ENCODE measurements around the gene DLG3.

GRCh38 chrX:70432936-70433847 lies 11.4 kb upstream of the DLG3 start:
- TF ChIP-seq POLR2AphosphoS5 (IDR thresholded peaks at IDR 0.05; ENCODE audit: borderline replicate concordance, low read depth, low read length): no peak
- TF ChIP-seq EZH2 (IDR thresholded peaks at IDR 0.05): no peak
